Activated CD8-positive, alpha-beta T cell treated with anti-CD3 and anti-CD28 coated beads for 36 hours (primary cell): Measurements from ENCODE around the gene RHEB. TPM values are rescaled to one million over a fixed set of nuclear protein-coding genes. Genes with fewer than 3 reads are reported as not detected.

Experiments used
- ATAC-seq: fragments of 200-7000 bp; cut with Tn5 transposase; one replicate; pipeline ENCODE4 v1.10.0; 2021; ENCODE audit warnings: mild to moderate bottlenecking, moderate library complexity
- CTCF ChIA-PET: fragments of 350-600 bp; sonication (Branson Sonifier 250); formaldehyde crosslinking; loops from one replicate; lab custom pipeline; 2021; ENCODE audit warnings: antibody characterized with exemption; lab: Charles Lee
- POLR2A ChIA-PET: fragments of 350-600 bp; sonication (Branson Sonifier 250); formaldehyde crosslinking; loops from one replicate; lab custom pipeline; 2021; ENCODE audit warnings: antibody characterized with exemption; lab: Charles Lee
- DNase-seq: peaks from one replicate; pipeline ENCODE4 v3.0.0-alpha.2; 2020
- H3K27ac Mint-ChIP-seq: one replicate; pipeline ENCODE4 v1.8.0; 2021; ENCODE audit warnings: mild to moderate bottlenecking, mixed read lengths
- H3K27me3 Mint-ChIP-seq: one replicate; pipeline ENCODE4 v1.8.0; 2021; ENCODE audit warnings: mixed read lengths
- H3K36me3 Mint-ChIP-seq: one replicate; pipeline ENCODE4 v1.8.0; 2021; ENCODE audit warnings: low read depth, mixed read lengths
- H3K4me1 Mint-ChIP-seq: one replicate; pipeline ENCODE4 v1.8.0; 2021; ENCODE audit warnings: low read depth, mixed read lengths
- H3K4me3 Mint-ChIP-seq: one replicate; pipeline ENCODE4 v1.8.0; 2021; ENCODE audit warnings: mild to moderate bottlenecking, moderate library complexity, mixed read lengths
- H3K9me3 Mint-ChIP-seq: one replicate; pipeline ENCODE4 v1.8.0; 2021; ENCODE audit warnings: mixed read lengths
- CTCF ChIP-seq: fragments of 200-600 bp; IDR thresholded peaks from one replicate; pipeline ENCODE4 v1.8.0; 2022; ENCODE audit warnings: antibody characterized with exemption, mild to moderate bottlenecking
- intact Hi-C: fragments of 100-400 bp; cut with micrococcal nuclease; formaldehyde crosslinking; loops from one replicate; pipeline ENCODE4 v1.10.0; 2022
- total RNA-seq, 2 experiments: library from RNA; stranded (reverse); gene quantifications; one replicate each; pipeline ENCODE4 v1.2.3, GENCODE V29; 2021

Gene RHEB
- total RNA-seq, 2 experiments from 2014 or later = 42.0 to 42.6 TPM

GRCh38 chr7:151453326-151453791 lies 66.3 kb downstream of the RHEB start:
- no peaks in the 10 kb centered on the region for H3K9me3 Mint-ChIP-seq
- CTCF ChIA-PET = interaction anchor here (1.1 to 2.0 kb wide), 2 partner anchors 85 to 102 kb away, joined by 4 to 5 read pairs; no protein-coding TSS in a partner anchor
- POLR2A ChIA-PET = interaction anchor here (0.5 to 1.4 kb wide), 3 partner anchors 10 to 1150 kb away, joined by 3 to 7 read pairs (median 3); no protein-coding TSS in a partner anchor
- intact Hi-C loops = loop anchor here (5.0 kb wide), 1 partner anchor 191 kb away; no protein-coding TSS in a partner anchor
- no peak overlapping the region for H3K27ac Mint-ChIP-seq
- no peak overlapping the region for H3K4me3 Mint-ChIP-seq
- peaks cover 11% of the 10 kb centered on the region for H3K4me1 Mint-ChIP-seq
- TF ChIP-seq CTCF = no peak
- DNase-seq = no peak
- no peaks in the 10 kb centered on the region for H3K36me3 Mint-ChIP-seq
- H3K27me3 Mint-ChIP-seq = peaks cover 5% of the 10 kb centered on the region
- no peak for ATAC-seq

- no peak for TF ChIP-seq CTCF
- peaks cover 5% of the 10 kb centered on the region for H3K27me3 Mint-ChIP-seq
These were observed 66.9 kb downstream of the RHEB start for GRCh38 chr7:151452680-151453325.

GRCh38 chr7:151451626-151452571 lies 67.8 kb downstream of the RHEB start:
- TF ChIP-seq CTCF = no peak
- Mint-ChIP-seq H3K4me3 (no peak overlapping the region), H3K27ac (no peak overlapping the region), H3K4me1 (peaks cover 4% of the 10 kb centered on the region), H3K36me3 (no peaks in the 10 kb centered on the region), H3K27me3 (peaks cover 5% of the 10 kb centered on the region), H3K9me3 (no peaks in the 10 kb centered on the region)
- ATAC-seq (no peak), DNase-seq (no peak)
- POLR2A ChIA-PET = interaction anchor here (1.4 kb wide), 1 partner anchor 12 kb away, joined by 7 read pairs; no protein-coding TSS in a partner anchor
- intact Hi-C loops = loop anchor here (5.0 kb wide), 1 partner anchor 190 kb away; no protein-coding TSS in a partner anchor
- CTCF ChIA-PET = interaction anchor here (2.0 to 5.4 kb wide), 2 partner anchors 83 to 101 kb away, joined by 5 to 227 read pairs; no protein-coding TSS in a partner anchor

More at GRCh38 chr7:151452680-151453325, 66.9 kb downstream of the RHEB start:
- ChIA-PET CTCF (interaction anchor here (1.1 to 5.4 kb wide), 3 partner anchors 84 to 102 kb away, joined by 4 to 227 read pairs (median 5); no protein-coding TSS in a partner anchor), POLR2A (interaction anchor here (0.6 to 1.4 kb wide), 2 partner anchors 9 to 11 kb away, joined by 3 to 7 read pairs; no protein-coding TSS in a partner anchor)
- ATAC-seq (no peak), DNase-seq (no peak)
- no peaks in the 10 kb centered on the region for H3K9me3 Mint-ChIP-seq
- H3K4me1 Mint-ChIP-seq = peaks cover 11% of the 10 kb centered on the region
- intact Hi-C loops = loop anchor here (5.0 kb wide), 1 partner anchor 191 kb away; no protein-coding TSS in a partner anchor
- H3K4me3 Mint-ChIP-seq = no peak overlapping the region
- no peaks in the 10 kb centered on the region for H3K36me3 Mint-ChIP-seq
- H3K27ac Mint-ChIP-seq = no peak overlapping the region

- Mint-ChIP-seq H3K27ac (no peak overlapping the region), H3K4me3 (no peak overlapping the region), H3K9me3 (no peaks in the 10 kb centered on the region), H3K27me3 (peaks cover 5% of the 10 kb centered on the region), H3K36me3 (no peaks in the 10 kb centered on the region), H3K4me1 (peaks cover 4% of the 10 kb centered on the region)
- POLR2A ChIA-PET = no interaction called here
- ATAC-seq (no peak), DNase-seq (no peak)
- intact Hi-C loops = loop anchor here (5.0 kb wide), 1 partner anchor 189 kb away; no protein-coding TSS in a partner anchor
- no peak for TF ChIP-seq CTCF
- CTCF ChIA-PET = interaction anchor here (5.4 kb wide), 1 partner anchor 82 kb away, joined by 227 read pairs; no protein-coding TSS in a partner anchor
These were observed 68.5 kb downstream of the RHEB start for GRCh38 chr7:151451156-151451555.
